K562 (cell line): Measurements from ENCODE around the gene SULT2B1. TPM values are rescaled to one million over a fixed set of nuclear protein-coding genes. Genes with fewer than 3 reads are reported as not detected.
A peak's percentile ranks its signal among the peaks of the same experiment; 100 is the strongest.

Experiments used
- ATF6 ChIP-seq: sonication (generic); formaldehyde crosslinking; IDR thresholded peaks from 2 replicates; pipeline ENCODE4 v1.4.0; 2020; ENCODE audit warnings: mild to moderate bottlenecking, missing genetic modification reagents
- CAMTA2 ChIP-seq: fragments of 250-450 bp; sonication (Bioruptor Pico); conservative IDR thresholded peaks from 2 replicates; pipeline ENCODE4 v1.5.1; 2022
- CHCHD3 ChIP-seq: fragments of 250-450 bp; sonication (Bioruptor Pico); IDR thresholded peaks from 2 replicates; pipeline ENCODE4 v2.1.2; 2022; ENCODE audit warnings: mild to moderate bottlenecking
- DIDO1 ChIP-seq: fragments of 450-650 bp; IDR thresholded peaks from 2 replicates; pipeline ENCODE4 v1.6.1; 2016; ENCODE audit warnings: low read depth, missing biosample characterization, missing genetic modification characterization
- HCFC1 ChIP-seq: IDR thresholded peaks from 2 replicates; pipeline ENCODE4 v1.6.1; 2012; ENCODE audit warnings: low read depth, low read length, improper control_type of control experiment
- HMGXB4 ChIP-seq: sonication (generic); formaldehyde crosslinking; IDR thresholded peaks from 2 replicates; pipeline ENCODE4 v1.8.1; 2023; ENCODE audit warnings: mild to moderate bottlenecking, missing genetic modification reagents
- MAZ ChIP-seq, 2 experiments: fragments of 450-650 bp in 1 of 2; sonication (generic) in 1 of 2; formaldehyde crosslinking; IDR thresholded peaks in 1 of 2; conservative IDR thresholded peaks in 1 of 2; 2 replicates each; pipeline versions ENCODE4 v1.4.0 to v1.5.0; 2020; ENCODE audit warnings: mild to moderate bottlenecking in 1 of 2, missing genetic modification reagents in 1 of 2
- MYNN ChIP-seq, 2 experiments: sonication (generic); formaldehyde crosslinking in 1 of 2; IDR thresholded peaks; 2 replicates each; pipeline versions ENCODE4 v1.5.0 to v1.6.1; 2016 to 2020; ENCODE audit warnings: antibody characterized with exemption in 1 of 2, missing genetic modification reagents in 1 of 2
- POLR2A ChIP-seq: fragments of 450-650 bp; conservative IDR thresholded peaks from 2 replicates; pipeline ENCODE4 v1.6.1; 2016
- POLR2B ChIP-seq: fragments of 450-650 bp; IDR thresholded peaks from 2 replicates; pipeline ENCODE4 v1.6.1; 2018; ENCODE audit warnings: low read depth; ENCODE audit not compliant: partially characterized antibody
- POLR2G ChIP-seq: fragments of 200-400 bp; formaldehyde crosslinking; IDR thresholded peaks from 2 replicates; pipeline ENCODE4 v1.6.1; 2017; ENCODE audit warnings: low read depth, mild to moderate bottlenecking, antibody characterized with exemption, low read length, moderate library complexity
- RBM22 ChIP-seq: fragments of 200-400 bp; formaldehyde crosslinking; IDR thresholded peaks from 2 replicates; pipeline ENCODE4 v1.6.1; 2018; ENCODE audit warnings: low read length, low read depth; ENCODE audit not compliant: poor library complexity, severe bottlenecking
- SMARCA5 ChIP-seq: fragments of 450-650 bp; IDR thresholded peaks from 2 replicates; pipeline ENCODE4 v1.6.1; 2016
- SNRNP70 ChIP-seq: fragments of 200-400 bp; formaldehyde crosslinking; optimal IDR thresholded peaks from 2 replicates; pipeline ENCODE3; 2017; ENCODE audit warnings: low read depth, low read length
- TARDBP ChIP-seq: fragments of 450-650 bp; IDR thresholded peaks from 2 replicates; pipeline ENCODE4 v1.6.1; 2016
- WHSC1 ChIP-seq: IDR thresholded peaks from one replicate; pipeline ENCODE4 v1.6.1; 2012; ENCODE audit warnings: low read length, control low read depth, inconsistent platforms
- ZMIZ1 ChIP-seq, 2 experiments: fragments of 150-350 bp in 1 of 2; IDR thresholded peaks; 2 replicates each; pipeline ENCODE4 v1.6.1; 2012 to 2016; ENCODE audit warnings: low read depth in 2 of 2, low read length in 2 of 2, mild to moderate bottlenecking in 1 of 2, moderate library complexity in 1 of 2
- ZNF23 ChIP-seq: fragments of 250-450 bp; sonication (Bioruptor Pico); IDR thresholded peaks from 2 replicates; pipeline ENCODE4 v1.4.0; 2020; ENCODE audit warnings: mild to moderate bottlenecking
- ZNF263 ChIP-seq: sonication (generic); formaldehyde crosslinking; IDR thresholded peaks from 2 replicates; pipeline ENCODE4 v1.8.0; 2022; ENCODE audit warnings: mild to moderate bottlenecking, missing genetic modification reagents, borderline replicate concordance
- ZNF444 ChIP-seq: fragments of 250-450 bp; sonication (Bioruptor Pico); IDR thresholded peaks from 2 replicates; pipeline ENCODE4 v1.4.0; 2020; ENCODE audit warnings: mild to moderate bottlenecking, moderate library complexity
- ZNF57 ChIP-seq: fragments of 450-650 bp; formaldehyde crosslinking; IDR thresholded peaks from 2 replicates; pipeline ENCODE4 v1.4.0; 2020; ENCODE audit warnings: mild to moderate bottlenecking, moderate library complexity
- ZNF695 ChIP-seq: fragments of 450-650 bp; formaldehyde crosslinking; IDR thresholded peaks from 2 replicates; pipeline ENCODE4 v1.4.0; 2020; ENCODE audit warnings: mild to moderate bottlenecking, moderate library complexity
- polyA plus RNA-seq, 8 experiments: library from polyadenylated mRNA; depleted of rRNA in 4 of 8; stranded (reverse) in 5 of 8; unstranded in 3 of 8; fragments of >200 nt; fragmentation: Nextera tagmentation in 2 of 8; fragmentation: Illumina TruSeq in 1 of 8; extraction: Ambion mirVana in 2 of 8; extraction: Trizol in 1 of 8; gene quantifications; 2 replicates each; pipeline versions ENCODE4 v1.2.1 to v1.2.3, GENCODE V29; 2011 to 2014; ENCODE audit warnings: inconsistent platforms in 1 of 8, missing spikeins in 1 of 8
- total RNA-seq, 7 experiments: library from RNA; depleted of rRNA in 6 of 7; stranded (reverse); fragments of >200 nt in 6 of 7; fragmentation: Illumina TruSeq in 2 of 7; extraction: Trizol in 2 of 7; gene quantifications; 2 replicates each; pipeline versions ENCODE4 v1.2.1 to v1.2.3, GENCODE V29; 2011 to 2021; ENCODE audit warnings: low replicate concordance in 1 of 7

SULT2B1 gene
- total and polyA plus RNA-seq, 9 of the 15 experiments (the other 6 are each of a cell fraction or from before 2014, with no cell fraction given) = 0.09 to 0.62 (median 0.22) TPM; not detected in 2

GRCh38 chr19:48614436-48615230 is 62.7 kb downstream of the SULT2B1 start, which contains the start of gene FAM83E (continued):
- TF ChIP-seq DIDO1 (tag) = no peak
- 0 out of 2 replicates have a peak, but pooled peaks have one; percentile 61 for TF ChIP-seq ZNF57 (CRISPR knock-in tag)
- TF ChIP-seq WHSC1 = no peak
- peak; percentile 90 for TF ChIP-seq POLR2B
- peak; percentile 7; the same call in 1 of the 2 replicates for TF ChIP-seq HMGXB4 (CRISPR knock-in tag)
- peak; percentile 17 to 50; a peak in 1 of 4 replicates for TF ChIP-seq MAZ (CRISPR knock-in tag; conservative IDR thresholded peaks at IDR 0.05 in 1 of 2, IDR thresholded peaks at IDR 0.05 in 1 of 2)
- 0 out of 2 replicates have a peak, but pooled peaks have one; percentile 13 for TF ChIP-seq CHCHD3 (CRISPR knock-in tag)
- TF ChIP-seq SMARCA5 = no peak
- TF ChIP-seq ATF6 (CRISPR knock-in tag) = no peak
- TF ChIP-seq RBM22 = peak; percentile 64
- TF ChIP-seq ZNF23 (CRISPR knock-in tag) = no peak
- no peak for TF ChIP-seq HCFC1
- peak in 1 of 2 experiments; percentile 65; a peak in 1 of 4 replicates for TF ChIP-seq ZMIZ1 (IDR thresholded peaks at IDR 0.05; ENCODE audit: low read depth in 2 of 2, low read length in 2 of 2)
- peak; percentile 90; the same call in 1 of the 2 replicates for TF ChIP-seq MYNN (IDR thresholded peaks at IDR 0.05)
- no peak for TF ChIP-seq MYNN (CRISPR knock-in tag; IDR thresholded peaks at IDR 0.05)
- TF ChIP-seq ZNF695 = 0 out of 2 replicates have a peak, but pooled peaks have one; percentile 5
- 0 out of 2 replicates have a peak, but pooled peaks have one; percentile 3 for TF ChIP-seq ZNF263 (CRISPR knock-in tag)
- no peak; the same call in 1 of the 2 replicates for TF ChIP-seq CAMTA2 (CRISPR knock-in tag)
- TF ChIP-seq SNRNP70 = peak; percentile 81
- TF ChIP-seq TARDBP = no peak
- TF ChIP-seq POLR2G = peak; percentile 74
- TF ChIP-seq POLR2A = peak; percentile 86
- TF ChIP-seq ZNF444 (CRISPR knock-in tag) = peak; percentile 64; the same call in 1 of the 2 replicates
